H1 (cell line): ENCODE measurements around the gene POLR3H.

Experiments used
- ASH2L ChIP-seq: fragments of 200-600, 300-600 bp; sonication (generic); IDR thresholded peaks from one replicate; pipeline ENCODE4 v1.7.1; 2017; ENCODE audit warnings: low read length
- BCL11A ChIP-seq, 2 experiments: IDR thresholded peaks; one replicate each; pipeline ENCODE4 v1.6.1; 2011; ENCODE audit warnings: low read depth in 2 of 2, low read length in 2 of 2, mild to moderate bottlenecking in 2 of 2
- CHD1 ChIP-seq: IDR thresholded peaks from 2 replicates; pipeline ENCODE4 v1.6.1; 2012; ENCODE audit warnings: low read depth, low read length, improper control_type of control experiment
- CREB1 ChIP-seq: IDR thresholded peaks from 2 replicates; pipeline ENCODE4 v1.6.1; 2012; ENCODE audit warnings: inconsistent platforms
- EZH2 ChIP-seq: fragments of 200-600 bp; sonication (generic); IDR thresholded peaks from 2 replicates; pipeline ENCODE4 v1.7.1; 2012; ENCODE audit warnings: low read depth, mild to moderate bottlenecking, moderate library complexity, low read length, inconsistent platforms; ENCODE audit not compliant: severe bottlenecking
- POLR2A ChIP-seq, 2 experiments: IDR thresholded peaks; 1 replicate in 1 of 2; 2 replicates in 1 of 2; pipeline ENCODE4 v1.6.1; 2011; ENCODE audit warnings: low read depth in 2 of 2, low read length in 2 of 2, mild to moderate bottlenecking in 2 of 2; ENCODE audit errors: control extremely low read depth in 1 of 2
- RAD21 ChIP-seq, 2 experiments: IDR thresholded peaks in 1 of 2; conservative IDR thresholded peaks in 1 of 2; 2 replicates each; pipeline ENCODE4 v1.6.1; 2011; ENCODE audit warnings: low read depth in 2 of 2, low read length in 2 of 2, improper control_type of control experiment in 1 of 2, inconsistent platforms in 1 of 2, mild to moderate bottlenecking in 1 of 2, moderate library complexity in 1 of 2
- SP4 ChIP-seq: IDR thresholded peaks from 2 replicates; pipeline ENCODE4 v1.6.1; 2012; ENCODE audit warnings: low read length, inconsistent platforms
- TCF12 ChIP-seq: IDR thresholded peaks from 2 replicates; pipeline ENCODE4 v1.6.1; 2011; ENCODE audit warnings: low read depth, mild to moderate bottlenecking, low read length
- TF ChIP-seq, protein P1 (sequence below): IDR thresholded peaks from 2 replicates; pipeline ENCODE4 v1.6.1; 2012; ENCODE audit warnings: inconsistent platforms
- TF ChIP-seq, protein P2 (sequence below), 3 experiments: IDR thresholded peaks; 1 replicate in 2 of 3; 2 replicates in 1 of 3; pipeline versions ENCODE4 v1.5.1 to v1.6.1; 2011; ENCODE audit warnings: low read length in 3 of 3, mild to moderate bottlenecking in 3 of 3, inconsistent platforms in 2 of 3, low read depth in 1 of 3, moderate library complexity in 1 of 3; ENCODE audit not compliant: insufficient read depth in 1 of 3; ENCODE audit errors: control extremely low read depth in 1 of 3
- TF ChIP-seq, protein P3 (sequence below): IDR thresholded peaks from 2 replicates; pipeline ENCODE4 v1.6.1; 2011; ENCODE audit warnings: low read depth, mild to moderate bottlenecking, low read length; ENCODE audit not compliant: insufficient read depth

DNA sequence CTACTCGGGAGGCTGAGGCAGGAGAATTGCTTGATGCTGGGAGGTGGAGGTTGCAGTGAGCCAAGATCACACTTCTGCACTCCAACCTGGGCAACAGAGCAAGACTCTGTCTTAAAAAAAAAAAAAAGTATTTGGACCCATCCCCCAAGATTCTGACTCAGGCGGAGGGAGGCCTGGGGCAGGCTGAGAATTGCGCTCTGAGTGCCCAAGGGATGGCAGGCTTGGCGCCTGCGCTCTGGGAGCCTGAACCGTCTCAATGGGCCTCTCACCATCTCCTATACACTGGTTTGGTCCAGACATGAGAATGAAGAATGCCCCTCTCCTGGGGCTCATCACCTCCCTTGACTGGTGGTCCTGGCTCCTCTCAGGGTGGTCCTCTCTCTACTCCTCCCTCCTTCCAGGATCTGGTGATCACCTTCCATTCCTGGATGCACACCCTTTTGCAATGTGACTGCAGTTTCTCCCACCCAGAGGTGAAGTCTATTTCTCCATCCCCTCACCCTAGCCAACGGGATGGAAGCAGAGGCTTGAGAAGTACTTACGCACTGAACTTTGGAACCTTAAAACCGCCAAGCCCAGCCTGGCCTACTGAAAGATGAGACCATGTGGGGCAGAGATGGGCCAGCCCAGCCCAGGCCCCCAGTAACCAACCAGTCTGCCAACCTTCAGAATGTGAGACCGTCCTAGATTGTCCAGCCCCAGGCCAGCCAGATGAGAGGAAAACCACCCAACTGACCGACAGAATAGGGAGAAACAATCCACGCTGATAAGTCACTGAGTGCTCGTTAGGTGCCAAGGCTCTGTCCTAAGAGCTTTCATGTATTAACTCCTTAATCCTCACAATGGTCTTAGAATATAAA lies 4.9 kb downstream of the POLR3H start:
- TF ChIP-seq, protein P1, sequence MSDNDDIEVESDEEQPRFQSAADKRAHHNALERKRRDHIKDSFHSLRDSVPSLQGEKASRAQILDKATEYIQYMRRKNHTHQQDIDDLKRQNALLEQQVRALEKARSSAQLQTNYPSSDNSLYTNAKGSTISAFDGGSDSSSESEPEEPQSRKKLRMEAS = no peak
- TF ChIP-seq, protein P2, sequence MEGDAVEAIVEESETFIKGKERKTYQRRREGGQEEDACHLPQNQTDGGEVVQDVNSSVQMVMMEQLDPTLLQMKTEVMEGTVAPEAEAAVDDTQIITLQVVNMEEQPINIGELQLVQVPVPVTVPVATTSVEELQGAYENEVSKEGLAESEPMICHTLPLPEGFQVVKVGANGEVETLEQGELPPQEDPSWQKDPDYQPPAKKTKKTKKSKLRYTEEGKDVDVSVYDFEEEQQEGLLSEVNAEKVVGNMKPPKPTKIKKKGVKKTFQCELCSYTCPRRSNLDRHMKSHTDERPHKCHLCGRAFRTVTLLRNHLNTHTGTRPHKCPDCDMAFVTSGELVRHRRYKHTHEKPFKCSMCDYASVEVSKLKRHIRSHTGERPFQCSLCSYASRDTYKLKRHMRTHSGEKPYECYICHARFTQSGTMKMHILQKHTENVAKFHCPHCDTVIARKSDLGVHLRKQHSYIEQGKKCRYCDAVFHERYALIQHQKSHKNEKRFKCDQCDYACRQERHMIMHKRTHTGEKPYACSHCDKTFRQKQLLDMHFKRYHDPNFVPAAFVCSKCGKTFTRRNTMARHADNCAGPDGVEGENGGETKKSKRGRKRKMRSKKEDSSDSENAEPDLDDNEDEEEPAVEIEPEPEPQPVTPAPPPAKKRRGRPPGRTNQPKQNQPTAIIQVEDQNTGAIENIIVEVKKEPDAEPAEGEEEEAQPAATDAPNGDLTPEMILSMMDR (IDR thresholded peaks at IDR 0.05; ENCODE audit: control extremely low read depth in 1 of 3, insufficient read depth in 1 of 3, low read depth in 1 of 3, low read length in 3 of 3) = no peak
- TF ChIP-seq TCF12 (no peak), CREB1 (no peak), BCL11A (IDR thresholded peaks at IDR 0.05; ENCODE audit: low read depth in 2 of 2, low read length in 2 of 2) (no peak), CHD1 (no peak), POLR2A (IDR thresholded peaks at IDR 0.05; ENCODE audit: control extremely low read depth in 1 of 2, low read depth in 2 of 2, low read length in 2 of 2) (no peak), ASH2L (no peak), SP4 (no peak), RAD21 (IDR thresholded peaks at IDR 0.05 in 1 of 2, conservative IDR thresholded peaks at IDR 0.05 in 1 of 2; ENCODE audit: low read depth in 2 of 2, low read length in 2 of 2) (no peak), EZH2 (no peak)
- TF ChIP-seq, protein P3, sequence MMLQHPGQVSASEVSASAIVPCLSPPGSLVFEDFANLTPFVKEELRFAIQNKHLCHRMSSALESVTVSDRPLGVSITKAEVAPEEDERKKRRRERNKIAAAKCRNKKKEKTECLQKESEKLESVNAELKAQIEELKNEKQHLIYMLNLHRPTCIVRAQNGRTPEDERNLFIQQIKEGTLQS = no peak
